OCI-LY7 (cell line): ENCODE measurements around the gene NMRAL1. TPM values are rescaled to one million over a fixed set of nuclear protein-coding genes. Genes with fewer than 3 reads are reported as not detected.

Source experiments
- BruUV-seq: library from RNA; stranded (reverse); fragments of 400-500 nt; replicated peaks from 2 replicates; lab custom pipeline; 2021; lab: Mats Ljungman, UMichigan
- CTCF ChIA-PET: fragments of 300-600 bp; sonication (Branson Sonifier 250); formaldehyde crosslinking; loops from one replicate; lab custom pipeline; 2022; ENCODE audit warnings: antibody characterized with exemption; ENCODE audit not compliant: unreplicated experiment; lab: Charles Lee
- POLR2A ChIA-PET: fragments of 300-600 bp; sonication (Branson Sonifier 250); formaldehyde crosslinking; loops from one replicate; lab custom pipeline; 2022; ENCODE audit warnings: antibody characterized with exemption; lab: Charles Lee
- DNase-seq: peaks from one replicate; pipeline ENCODE4 v3.0.0-alpha.2; 2015; ENCODE audit warnings: low spot score
- H2AFZ ChIP-seq: fragments of 200-600 bp; sonication (generic), shearing (Covaris generic); 2 replicates; pipeline ENCODE4 v1.6.1; 2014; ENCODE audit warnings: mild to moderate bottlenecking, antibody characterized with exemption, low read length, moderate library complexity
- H3K27ac ChIP-seq: fragments of 200-600 bp; sonication (generic); 2 replicates; pipeline ENCODE4 v1.5.1; 2014; ENCODE audit warnings: mixed run types, low read depth, mild to moderate bottlenecking, moderate library complexity, low read length, inconsistent platforms; ENCODE audit not compliant: poor library complexity, severe bottlenecking
- H3K36me3 ChIP-seq: fragments of 200-600 bp; sonication (generic); 2 replicates; pipeline ENCODE4 v1.6.1; 2014; ENCODE audit warnings: mild to moderate bottlenecking, antibody characterized with exemption, low read length, moderate library complexity, mixed read lengths; ENCODE audit not compliant: insufficient read depth
- H3K4me1 ChIP-seq: fragments of 200-600 bp; sonication (generic); 2 replicates; pipeline ENCODE4 v1.5.1; 2014; ENCODE audit warnings: mild to moderate bottlenecking, low read length; ENCODE audit not compliant: insufficient read depth, poor library complexity, severe bottlenecking
- H3K4me2 ChIP-seq: fragments of 200-600 bp; sonication (generic); 2 replicates; pipeline ENCODE4 v1.6.1; 2014; ENCODE audit warnings: mild to moderate bottlenecking, low read length
- H3K4me3 ChIP-seq: fragments of 200-600 bp; sonication (generic); 2 replicates; pipeline ENCODE4 v1.5.1; 2014; ENCODE audit warnings: mild to moderate bottlenecking, low read depth, low read length; ENCODE audit not compliant: poor library complexity, severe bottlenecking
- H3K79me2 ChIP-seq: fragments of 200-600 bp; sonication (generic); 2 replicates; pipeline ENCODE4 v1.6.1; 2016; ENCODE audit warnings: low read depth, mild to moderate bottlenecking, low read length, moderate library complexity, mixed read lengths; ENCODE audit not compliant: insufficient read depth
- H3K9me2 ChIP-seq: fragments of 200-600 bp; sonication (generic); 2 replicates; pipeline ENCODE4 v1.6.1; 2016; ENCODE audit warnings: mild to moderate bottlenecking, low read length, mixed read lengths; ENCODE audit not compliant: insufficient read depth
- H3K9me3 ChIP-seq: fragments of 200-600 bp; sonication (generic); 2 replicates; pipeline ENCODE4 v1.6.1; 2014; ENCODE audit warnings: mild to moderate bottlenecking, mixed run types, low read length, mixed read lengths
- H4K20me1 ChIP-seq: fragments of 200-600 bp; sonication (generic); 2 replicates; pipeline ENCODE4 v1.6.1; 2014; ENCODE audit warnings: mild to moderate bottlenecking, antibody characterized with exemption, low read length, moderate library complexity, mixed read lengths; ENCODE audit not compliant: insufficient read depth
- CTCF ChIP-seq: fragments of 200-600 bp; sonication (generic); conservative IDR thresholded peaks from 2 replicates; pipeline ENCODE4 v1.5.1; 2014; ENCODE audit warnings: mild to moderate bottlenecking, antibody characterized with exemption, low read length, moderate library complexity, mixed read lengths
- EZH2phosphoT487 ChIP-seq: fragments of 200-600 bp; sonication (generic); IDR thresholded peaks from 2 replicates; pipeline ENCODE4 v1.6.1; 2018; ENCODE audit warnings: low read depth, borderline replicate concordance, mild to moderate bottlenecking, mixed run types, antibody characterized with exemption, low read length, moderate library complexity, mixed read lengths
- intact Hi-C: fragments of 100-400 bp; cut with micrococcal nuclease; formaldehyde crosslinking; loops from one replicate; pipeline ENCODE4 v1.10.0; 2022; ENCODE audit not compliant: unreplicated experiment
- total RNA-seq, 2 experiments: library from RNA; depleted of rRNA in 1 of 2; stranded (reverse); fragments of >200 nt in 1 of 2; shearing (Covaris generic) in 1 of 2; gene quantifications; 2 replicates each; pipeline ENCODE4 v1.2.3, GENCODE V29; 2014 to 2022

NMRAL1 gene
- total RNA-seq, 2 experiments from 2014 or later: 92.8 to 139 TPM

DNA sequence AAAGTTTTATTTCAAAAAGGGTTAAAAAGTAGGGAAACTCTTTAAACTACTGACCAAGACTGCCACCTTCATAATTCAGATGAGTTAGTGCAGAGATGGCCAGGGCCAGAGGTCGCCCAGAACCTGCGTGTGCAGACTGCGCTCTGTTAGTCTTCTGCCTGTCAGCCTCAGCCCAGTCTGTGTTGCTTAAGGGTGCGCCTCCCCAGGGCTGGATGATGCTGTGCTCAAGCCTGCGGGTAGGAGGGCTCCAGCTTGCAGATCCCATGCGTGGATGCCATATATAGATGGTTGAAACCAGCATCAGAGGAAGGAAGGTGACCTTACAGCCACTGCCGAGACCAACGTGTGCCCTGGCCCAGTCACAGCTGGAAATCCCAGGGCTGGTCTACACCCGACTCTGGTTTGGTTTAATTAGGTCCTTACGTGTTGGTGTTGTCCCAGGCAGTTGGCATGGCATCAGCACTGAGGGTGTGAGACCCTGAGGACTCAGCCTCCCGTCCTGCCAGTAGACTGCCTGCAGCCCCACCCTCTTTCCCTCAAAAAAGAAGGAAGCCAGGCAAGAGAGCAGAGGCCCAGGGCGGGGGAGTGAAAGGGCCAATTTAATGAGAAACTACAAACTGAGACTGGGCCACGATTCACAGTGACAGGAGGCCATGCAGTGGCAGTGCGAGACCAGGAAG is 36.5 kb upstream of the NMRAL1 start:
- DNase-seq: no peak
- H3K4me1 ChIP-seq: peaks cover 18% of the 10 kb centered on the region
- no peak overlapping the region for H3K27ac ChIP-seq
- ChIA-PET CTCF (interaction anchor here (1.1 kb wide), 1 partner anchor 38 kb away, joined by 3 read pairs; no protein-coding TSS in a partner anchor), POLR2A (interaction anchor here (0.5 kb wide), 1 partner anchor 41 kb away, joined by 7 read pairs; no protein-coding TSS in a partner anchor)
- no TSS peak for BruUV-seq
- no peaks in the 10 kb centered on the region for H3K9me3 ChIP-seq
- intact Hi-C loops: no loop called here
- no peak overlapping the region for H3K4me3 ChIP-seq
- H3K4me2 ChIP-seq: no peak overlapping the region
- H3K36me3 ChIP-seq: peaks cover 66% of the 10 kb centered on the region
- H4K20me1 ChIP-seq: 0 out of 2 replicates have a peak, but pooled peaks cover 3% of the 10 kb centered on the region
- no peaks in the 10 kb centered on the region for H3K9me2 ChIP-seq
- H2AFZ ChIP-seq: no peak overlapping the region
- H3K79me2 ChIP-seq: no peaks in the 10 kb centered on the region
- TF ChIP-seq CTCF (no peak), EZH2phosphoT487 (no peak)

- 0 out of 2 replicates have a peak, but pooled peaks cover 6% of the 10 kb centered on the region for H4K20me1 ChIP-seq
- no peaks in the 10 kb centered on the region for H3K9me2 ChIP-seq
- no peak overlapping the region for H3K27ac ChIP-seq
- no peak for TF ChIP-seq EZH2phosphoT487
- no peak for TF ChIP-seq CTCF
- H3K9me3 ChIP-seq: no peaks in the 10 kb centered on the region
- H3K4me3 ChIP-seq: no peak overlapping the region
- intact Hi-C loops: no loop called here
- H3K36me3 ChIP-seq: peaks cover 66% of the 10 kb centered on the region
- no peaks in the 10 kb centered on the region for H3K79me2 ChIP-seq
- no peak overlapping the region for H3K4me2 ChIP-seq
- CTCF ChIA-PET: interaction anchor here (1.1 kb wide), 1 partner anchor 38 kb away, joined by 3 read pairs; no protein-coding TSS in a partner anchor
- no peak overlapping the region for H2AFZ ChIP-seq
- DNase-seq: no peak
- peaks cover 18% of the 10 kb centered on the region for H3K4me1 ChIP-seq
- no TSS peak for BruUV-seq
- POLR2A ChIA-PET: interaction anchor here (0.6 kb wide), 1 partner anchor 168 kb away, joined by 3 read pairs; no protein-coding TSS in a partner anchor
Measured at GRCh38 chr16:4510131-4510530, 35.7 kb upstream of the NMRAL1 start.

- intact Hi-C loops: loop anchor here (5.0 kb wide), 1 partner anchor 448 kb away; the partner anchor contains the start of gene SEC14L5
- no peaks in the 10 kb centered on the region for H3K9me2 ChIP-seq
- BruUV-seq: no TSS peak
- CTCF ChIA-PET: no interaction called here
- no peaks in the 10 kb centered on the region for H3K79me2 ChIP-seq
- DNase-seq: no peak
- H2AFZ ChIP-seq: no peak overlapping the region
- no peak overlapping the region for H3K27ac ChIP-seq
- peaks cover 66% of the 10 kb centered on the region for H3K36me3 ChIP-seq
- TF ChIP-seq EZH2phosphoT487 (no peak), CTCF (no peak)
- no peak overlapping the region for H3K4me2 ChIP-seq
- H4K20me1 ChIP-seq: 0 out of 2 replicates have a peak, but pooled peaks cover 6% of the 10 kb centered on the region
- POLR2A ChIA-PET: no interaction called here
- H3K9me3 ChIP-seq: no peaks in the 10 kb centered on the region
- H3K4me1 ChIP-seq: peaks cover 21% of the 10 kb centered on the region
- no peak overlapping the region for H3K4me3 ChIP-seq
Measured at GRCh38 chr16:4509420-4509819, 35.0 kb upstream of the NMRAL1 start.
